ENCODE results near the gene AHSA1.

The AHSA1 gene

GRCh38 chr14:77509366-77509765, 51.5 kb downstream of the AHSA1 start:
- no peak for DNase-seq (ENCODE audit: low spot score)

- DNase-seq (ENCODE audit: low spot score) = no peak
Observed at GRCh38 chr14:77511486-77512162, 53.7 kb downstream of the AHSA1 start.

DNA sequence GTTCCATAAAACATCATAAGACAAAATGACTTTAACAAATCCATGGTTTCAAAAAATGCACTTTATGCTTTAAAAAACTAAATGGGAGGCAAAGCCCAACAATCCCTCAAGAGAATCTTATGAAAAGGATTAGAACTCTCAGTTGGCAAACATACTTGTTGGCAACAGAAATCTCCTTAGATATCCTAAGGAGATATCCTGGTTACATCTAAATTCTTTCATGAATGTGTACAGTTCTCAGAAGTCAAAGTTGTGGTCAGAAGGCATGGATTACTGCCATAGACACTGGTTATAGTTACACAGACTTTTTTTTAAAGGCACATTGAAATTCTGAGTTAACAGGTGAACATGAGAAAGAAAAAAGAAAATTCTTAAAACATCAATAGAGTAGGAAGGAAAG, 58.2 kb downstream of the AHSA1 start:
- DNase-seq (ENCODE audit: low spot score) = no peak
